Measurements from ENCODE around the gene ZMYND10. TPM values are rescaled to one million over a fixed set of nuclear protein-coding genes. Genes with fewer than 3 reads are reported as not detected.
A peak's percentile ranks its signal among the peaks of the same experiment; 100 is the strongest.

ZMYND10 gene
- total and polyA plus RNA-seq, 2 experiments from 2014 or later, result 0.61 to 1.5 TPM

DNA sequence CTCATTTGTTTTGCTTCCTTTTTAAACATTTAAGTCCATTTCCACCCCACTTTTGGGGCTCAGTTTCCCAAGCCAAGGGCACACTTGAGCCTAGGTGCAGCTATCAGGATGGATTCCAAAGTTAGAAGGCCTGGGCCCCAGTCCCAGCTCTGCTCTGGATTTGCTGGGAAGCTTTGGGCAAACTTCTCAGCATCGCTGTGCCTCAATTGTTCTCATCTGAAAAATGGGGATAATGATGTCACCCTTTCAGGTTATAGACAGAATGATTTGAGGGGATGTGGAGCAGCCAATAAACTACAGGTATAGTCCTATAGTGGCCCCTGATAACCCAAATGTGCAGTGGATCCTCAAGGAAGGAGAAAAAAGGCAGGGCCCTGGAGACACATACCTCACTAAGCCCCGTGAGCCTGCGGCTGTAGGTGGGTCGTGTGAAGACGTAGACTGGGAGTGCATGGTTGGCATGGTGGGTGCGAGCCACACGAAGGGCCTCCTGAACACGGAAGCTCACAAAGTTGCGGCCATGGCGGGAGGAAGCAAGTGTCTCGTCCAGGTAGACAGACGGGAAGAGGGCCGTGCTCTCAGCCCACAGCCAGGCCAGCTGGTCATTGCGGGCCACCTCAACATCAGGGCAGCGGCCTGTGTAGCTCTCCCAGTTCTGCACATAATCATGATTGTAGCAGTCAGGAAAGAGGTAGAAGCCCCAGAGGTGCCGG, 26.2 kb downstream of the ZMYND10 start:
- DNase-seq, result no peak
- H3F3A ChIP-seq (ENCODE audit: insufficient read depth), result peaks cover 2% of the 10 kb centered on the region; the same call in 1 of the 2 replicates
- 89 to 90% methylated on average over 16 of the region's 16 CpGs for whole genome bisulfite sequencing, 2 experiments (ENCODE audit: low coverage in 1 of 2, low lambda C conversion rate in 2 of 2, missing lambda C conversion rate in 2 of 2)
- no peak overlapping the region for H3K4me3 ChIP-seq
- no peak overlapping the region for H2AFZ ChIP-seq
- H3K27me3 ChIP-seq (replicated peaks; ENCODE audit: insufficient read depth), result no peaks in the 10 kb centered on the region
- H3K36me3 ChIP-seq (ENCODE audit: low read depth), result no peaks in the 10 kb centered on the region
- no peaks in the 10 kb centered on the region for H3K9me2 ChIP-seq (ENCODE audit: insufficient read depth)
- no peaks in the 10 kb centered on the region for H3K9me3 ChIP-seq (ENCODE audit: low read depth)
- H3K27ac ChIP-seq, result no peak overlapping the region
- H3K4me2 ChIP-seq (ENCODE audit: unreplicated experiment), result no peak overlapping the region
- peaks cover 11% of the 10 kb centered on the region; the same call in 1 of the 2 replicates for H3K4me1 ChIP-seq (ENCODE audit: insufficient read depth)
- H3K79me2 ChIP-seq (ENCODE audit: insufficient read depth), result peaks cover 27% of the 10 kb centered on the region
- H4K20me1 ChIP-seq (ENCODE audit: insufficient read depth), result no peaks in the 10 kb centered on the region
- peak overlapping the region; percentile 3; the same call in 1 of the 2 replicates for H3K9ac ChIP-seq
- in situ Hi-C loops (cut with MboI), result no loop called here
- TF ChIP-seq EZH2phosphoT487 (IDR thresholded peaks at IDR 0.05; ENCODE audit: insufficient read depth, low read depth), result no peak
- TF ChIP-seq EZH2 (IDR thresholded peaks at IDR 0.05; ENCODE audit: insufficient read depth, poor library complexity, severe bottlenecking), result no peak

- peaks cover 11% of the 10 kb centered on the region; the same call in 1 of the 2 replicates for H3K4me1 ChIP-seq (ENCODE audit: insufficient read depth)
- no peak overlapping the region for H3K4me2 ChIP-seq (ENCODE audit: unreplicated experiment)
These were observed 26.9 kb downstream of the ZMYND10 start for GRCh38 chr3:50318615-50319014.

DNA sequence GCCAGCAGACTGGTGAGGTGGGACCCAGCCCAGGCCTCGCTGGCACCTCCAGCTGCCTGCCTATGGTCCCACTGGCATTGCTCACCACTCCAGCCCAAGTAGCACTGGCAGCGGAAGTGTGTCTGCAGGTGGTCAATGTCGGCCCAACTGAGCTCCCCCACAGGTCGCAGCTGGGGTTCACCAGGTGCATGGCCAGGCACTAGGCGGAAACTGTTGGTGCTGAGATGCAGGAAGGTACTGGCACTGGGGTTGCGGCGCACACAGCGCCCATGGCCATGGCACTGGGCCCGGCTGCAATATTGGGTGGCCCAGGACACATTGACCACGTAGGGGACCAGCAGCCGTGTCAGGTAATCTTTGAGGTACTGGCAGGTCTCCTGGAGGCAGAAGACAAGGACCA, 27.4 kb downstream of the ZMYND10 start:
- peaks cover 13% of the 10 kb centered on the region; the same call in 1 of the 2 replicates for H3F3A ChIP-seq (ENCODE audit: insufficient read depth)
- no peak for DNase-seq
- TF ChIP-seq EZH2phosphoT487 (IDR thresholded peaks at IDR 0.05; ENCODE audit: insufficient read depth, low read depth) (no peak), EZH2 (IDR thresholded peaks at IDR 0.05; ENCODE audit: insufficient read depth, poor library complexity, severe bottlenecking) (no peak)
- H3K79me2 ChIP-seq (ENCODE audit: insufficient read depth), result peaks cover 27% of the 10 kb centered on the region
- no peaks in the 10 kb centered on the region for H3K27me3 ChIP-seq (replicated peaks; ENCODE audit: insufficient read depth)
- H4K20me1 ChIP-seq (ENCODE audit: insufficient read depth), result no peaks in the 10 kb centered on the region
- no peak overlapping the region for H3K4me3 ChIP-seq
- H3K4me1 ChIP-seq (ENCODE audit: insufficient read depth), result peaks cover 11% of the 10 kb centered on the region; the same call in 1 of the 2 replicates
- H2AFZ ChIP-seq, result no peak overlapping the region
- H3K36me3 ChIP-seq (ENCODE audit: low read depth), result no peaks in the 10 kb centered on the region
- H3K9me3 ChIP-seq (ENCODE audit: low read depth), result no peaks in the 10 kb centered on the region
- H3K9me2 ChIP-seq (ENCODE audit: insufficient read depth), result no peaks in the 10 kb centered on the region
- no peak overlapping the region for H3K9ac ChIP-seq
- no peak overlapping the region for H3K27ac ChIP-seq
- WGBS, 2 experiments (ENCODE audit: low coverage in 1 of 2, low lambda C conversion rate in 2 of 2, missing lambda C conversion rate in 2 of 2), result 85 to 88% methylated on average over 10 to 11 of the region's 11 CpGs
- no peak overlapping the region for H3K4me2 ChIP-seq (ENCODE audit: unreplicated experiment)
- in situ Hi-C loops (cut with MboI), result no loop called here

More at GRCh38 chr3:50318615-50319014, 26.9 kb downstream of the ZMYND10 start:
- 91 to 97% methylated on average over 10 of the region's 10 CpGs for WGBS, 2 experiments (ENCODE audit: low coverage in 1 of 2, low lambda C conversion rate in 2 of 2, missing lambda C conversion rate in 2 of 2)
- H3K4me3 ChIP-seq, result no peak overlapping the region
- H3K27me3 ChIP-seq (replicated peaks; ENCODE audit: insufficient read depth), result no peaks in the 10 kb centered on the region
- H3K9ac ChIP-seq, result 0 out of 2 replicates have a peak overlapping the region, but pooled peaks have one; percentile 3
- H3F3A ChIP-seq (ENCODE audit: insufficient read depth), result peaks cover 9% of the 10 kb centered on the region; the same call in 1 of the 2 replicates
- H3K9me2 ChIP-seq (ENCODE audit: insufficient read depth), result no peaks in the 10 kb centered on the region
- TF ChIP-seq EZH2 (IDR thresholded peaks at IDR 0.05; ENCODE audit: insufficient read depth, poor library complexity, severe bottlenecking) (no peak), EZH2phosphoT487 (IDR thresholded peaks at IDR 0.05; ENCODE audit: insufficient read depth, low read depth) (no peak)
- peaks cover 27% of the 10 kb centered on the region for H3K79me2 ChIP-seq (ENCODE audit: insufficient read depth)
- DNase-seq, result no peak
- in situ Hi-C loops (cut with MboI), result no loop called here
- H3K27ac ChIP-seq, result no peak overlapping the region
- H3K36me3 ChIP-seq (ENCODE audit: low read depth), result no peaks in the 10 kb centered on the region
- H4K20me1 ChIP-seq (ENCODE audit: insufficient read depth), result no peaks in the 10 kb centered on the region
- H2AFZ ChIP-seq, result no peak overlapping the region
- no peaks in the 10 kb centered on the region for H3K9me3 ChIP-seq (ENCODE audit: low read depth)

- WGBS, 2 experiments (ENCODE audit: low coverage in 1 of 2, low lambda C conversion rate in 2 of 2, missing lambda C conversion rate in 2 of 2), result 72 to 77% methylated on average over 6 of the region's 6 CpGs
- Histone ChIP-seq H3K36me3 (ENCODE audit: low read depth) (no peaks in the 10 kb centered on the region), H3K27me3 (replicated peaks; ENCODE audit: insufficient read depth) (no peaks in the 10 kb centered on the region), H3F3A (ENCODE audit: insufficient read depth) (peaks cover 14% of the 10 kb centered on the region; the same call in 1 of the 2 replicates), H3K4me1 (ENCODE audit: insufficient read depth) (peaks cover 11% of the 10 kb centered on the region; the same call in 1 of the 2 replicates), H2AFZ (no peak overlapping the region), H3K4me2 (ENCODE audit: unreplicated experiment) (no peak overlapping the region), H3K4me3 (no peak overlapping the region), H3K9me2 (ENCODE audit: insufficient read depth) (no peaks in the 10 kb centered on the region), H3K9me3 (ENCODE audit: low read depth) (no peaks in the 10 kb centered on the region), H4K20me1 (ENCODE audit: insufficient read depth) (no peaks in the 10 kb centered on the region), H3K79me2 (ENCODE audit: insufficient read depth) (peaks cover 27% of the 10 kb centered on the region), H3K27ac (no peak overlapping the region), H3K9ac (no peak overlapping the region)
- in situ Hi-C loops (cut with MboI), result no loop called here
- TF ChIP-seq EZH2 (IDR thresholded peaks at IDR 0.05; ENCODE audit: insufficient read depth, poor library complexity, severe bottlenecking) (no peak), EZH2phosphoT487 (IDR thresholded peaks at IDR 0.05; ENCODE audit: insufficient read depth, low read depth) (no peak)
- no peak for DNase-seq
These were observed 28.2 kb downstream of the ZMYND10 start for GRCh38 chr3:50317300-50317699.
